SK-N-SH (cell line): Measurements from ENCODE around the gene NFIA. TPM values are rescaled to one million over a fixed set of nuclear protein-coding genes. Genes with fewer than 3 reads are reported as not detected.

Source experiments
- CTCF ChIA-PET: fragments of 300-600, 350-600 bp; formaldehyde crosslinking; extraction: SDS; loops from one replicate; lab custom pipeline; 2021; lab: Yijun Ruan, JAX
- POLR2A ChIA-PET: fragments of 350-600 bp; sonication (Branson Sonifier 250); formaldehyde crosslinking; extraction: SDS; loops from one replicate; lab custom pipeline; 2020; ENCODE audit warnings: antibody characterized with exemption, inconsistent platforms; lab: Yijun Ruan, JAX
- DNase-seq: peaks from one replicate; pipeline ENCODE4 v3.0.0; 2012
- H2AFZ ChIP-seq: fragments of 200-600 bp; sonication (generic); 2 replicates; pipeline ENCODE4 v1.8.1; 2016; ENCODE audit warnings: antibody characterized with exemption, mild to moderate bottlenecking, low read depth
- H3F3A ChIP-seq: fragments of 200-600 bp; sonication (generic); replicated peaks from 2 replicates; pipeline ENCODE3; 2016; ENCODE audit warnings: antibody characterized with exemption, mild to moderate bottlenecking; ENCODE audit not compliant: insufficient read depth
- H3K27ac ChIP-seq, 2 experiments: fragments of 200-500 bp in 1 of 2; fragments of 200-600 bp in 1 of 2; sonication (Bioruptor generic) in 1 of 2; sonication (generic), shearing (Covaris generic) in 1 of 2; 2 replicates each; pipeline versions ENCODE4 v1.5.1 to v1.6.1; 2014 to 2016; ENCODE audit warnings: low read depth in 2 of 2, inconsistent platforms in 1 of 2, low read length in 1 of 2, mild to moderate bottlenecking in 1 of 2, mixed read lengths in 1 of 2
- H3K27me3 ChIP-seq: fragments of 200-600 bp; sonication (generic), shearing (Covaris generic); 2 replicates; pipeline ENCODE4 v1.6.1; 2016; ENCODE audit warnings: mixed run types; ENCODE audit not compliant: insufficient read depth
- H3K36me3 ChIP-seq, 2 experiments: fragments of 200-500 bp in 1 of 2; fragments of 200-600 bp in 1 of 2; sonication (Bioruptor generic) in 1 of 2; sonication (generic) in 1 of 2; replicated peaks in 1 of 2; 2 replicates each; pipeline versions ENCODE3 to v1.5.1; 2014 to 2016; ENCODE audit warnings: low read length in 1 of 2, mild to moderate bottlenecking in 1 of 2; ENCODE audit not compliant: insufficient read depth in 2 of 2, control insufficient read depth in 1 of 2
- H3K4me1 ChIP-seq, 2 experiments: fragments of 200-500 bp in 1 of 2; fragments of 200-600 bp in 1 of 2; sonication (Bioruptor generic) in 1 of 2; sonication (generic), shearing (Covaris generic) in 1 of 2; 2 replicates each; pipeline versions ENCODE4 v1.5.1 to v1.6.1; 2014 to 2016; ENCODE audit warnings: low read depth in 1 of 2, low read length in 1 of 2, mixed run types in 1 of 2; ENCODE audit not compliant: insufficient read depth in 2 of 2, control insufficient read depth in 1 of 2
- H3K4me2 ChIP-seq: fragments of 200-600 bp; sonication (generic), shearing (Covaris generic); 2 replicates; pipeline ENCODE4 v1.6.1; 2017; ENCODE audit warnings: mixed run types
- H3K4me3 ChIP-seq, 2 experiments: fragments of 200-500 bp in 1 of 2; fragments of 200-600 bp in 1 of 2; sonication (Bioruptor generic) in 1 of 2; sonication (generic), shearing (Covaris generic) in 1 of 2; 2 replicates each; pipeline versions ENCODE4 v1.5.1 to v1.8.1; 2014 to 2016; ENCODE audit warnings: low read depth in 2 of 2, inconsistent platforms in 1 of 2, low read length in 1 of 2, mild to moderate bottlenecking in 1 of 2, mixed read lengths in 1 of 2, moderate library complexity in 1 of 2
- H3K79me2 ChIP-seq: fragments of 200-600 bp; sonication (generic); 2 replicates; pipeline ENCODE4 v1.8.1; 2017; ENCODE audit warnings: mild to moderate bottlenecking; ENCODE audit not compliant: insufficient read depth
- H3K9ac ChIP-seq: fragments of 200-600 bp; sonication (generic); 2 replicates; pipeline ENCODE4 v1.6.1; 2017; ENCODE audit warnings: mixed run types
- H3K9me2 ChIP-seq: fragments of 200-600 bp; sonication (generic); 2 replicates; pipeline ENCODE4 v1.6.1; 2017; ENCODE audit warnings: mixed run types
- H3K9me3 ChIP-seq: fragments of 200-600 bp; sonication (generic); 2 replicates; pipeline ENCODE4 v1.6.1; 2017; ENCODE audit warnings: mixed run types, mild to moderate bottlenecking, moderate library complexity
- H4K20me1 ChIP-seq: fragments of 200-600 bp; sonication (generic); 2 replicates; pipeline ENCODE4 v1.6.1; 2017; ENCODE audit warnings: mild to moderate bottlenecking, mixed run types; ENCODE audit not compliant: insufficient read depth
- CTCF ChIP-seq: fragments of 200-600 bp; sonication (generic); IDR thresholded peaks from 2 replicates; pipeline ENCODE4 v1.6.1; 2017; ENCODE audit warnings: antibody characterized with exemption, mild to moderate bottlenecking, moderate library complexity
- FOXJ3 ChIP-seq: sonication (generic); formaldehyde crosslinking; IDR thresholded peaks from 2 replicates; pipeline ENCODE4 v1.5.1; 2020; ENCODE audit warnings: mild to moderate bottlenecking, missing genetic modification reagents
- GABPA ChIP-seq: IDR thresholded peaks from 2 replicates; pipeline ENCODE4 v1.4.0; 2012; ENCODE audit warnings: low read depth, mild to moderate bottlenecking
- JUND ChIP-seq: IDR thresholded peaks from 2 replicates; pipeline ENCODE4 v1.4.0; 2012
- MAX ChIP-seq: IDR thresholded peaks from 2 replicates; pipeline ENCODE4 v1.4.0; 2012; ENCODE audit warnings: low read depth
- MXI1 ChIP-seq: IDR thresholded peaks from 2 replicates; pipeline ENCODE4 v1.6.1; 2012; ENCODE audit warnings: mild to moderate bottlenecking, low read depth, low read length, improper control_type of control experiment
- NFIC ChIP-seq: IDR thresholded peaks from 2 replicates; pipeline ENCODE4 v1.4.0; 2012; ENCODE audit warnings: borderline replicate concordance
- REST ChIP-seq: IDR thresholded peaks from 2 replicates; pipeline ENCODE4 v1.6.1; 2012; ENCODE audit warnings: mild to moderate bottlenecking, low read depth, low read length, moderate library complexity
- RFX5 ChIP-seq: IDR thresholded peaks from 2 replicates; pipeline ENCODE4 v1.6.1; 2012; ENCODE audit warnings: mild to moderate bottlenecking, improper control_type of control experiment, low read length
- RXRA ChIP-seq: IDR thresholded peaks from 2 replicates; pipeline ENCODE4 v1.4.0; 2012; ENCODE audit warnings: low read depth, mild to moderate bottlenecking, borderline replicate concordance
- TCF12 ChIP-seq: IDR thresholded peaks from 2 replicates; pipeline ENCODE4 v1.4.0; 2012
- TEAD4 ChIP-seq: IDR thresholded peaks from 2 replicates; pipeline ENCODE4 v1.4.0; 2012; ENCODE audit warnings: mild to moderate bottlenecking, borderline replicate concordance; ENCODE audit not compliant: insufficient read depth
- USF2 ChIP-seq: fragments of 150-350 bp; IDR thresholded peaks from 2 replicates; pipeline ENCODE4 v1.6.1; 2017; ENCODE audit warnings: antibody characterized with exemption, low read length, low read depth, borderline replicate concordance
- ZBTB33 ChIP-seq: IDR thresholded peaks from 2 replicates; pipeline ENCODE4 v1.4.0; 2012; ENCODE audit warnings: low read depth, borderline replicate concordance
- WGBS: methylation state at CpG from one replicate; pipeline ENCODE4 v1.1.6; 2017; ENCODE audit warnings: low lambda C conversion rate; 5-methylcytosine and 5-hydroxymethylcytosine counted together
- polyA plus RNA-seq, 3 experiments: library from polyadenylated mRNA; depleted of rRNA; stranded (reverse); fragments of >200 nt; gene quantifications; 2 replicates each; pipeline ENCODE4 v1.2.3, GENCODE V29; 2012
- TF ChIP-seq, protein P1 (sequence below): IDR thresholded peaks from 2 replicates; pipeline ENCODE4; 2012

Gene NFIA
- polyA plus RNA-seq, 1 of the 3 experiments (the other 2 are of a cell fraction): 3.3 TPM

DNA sequence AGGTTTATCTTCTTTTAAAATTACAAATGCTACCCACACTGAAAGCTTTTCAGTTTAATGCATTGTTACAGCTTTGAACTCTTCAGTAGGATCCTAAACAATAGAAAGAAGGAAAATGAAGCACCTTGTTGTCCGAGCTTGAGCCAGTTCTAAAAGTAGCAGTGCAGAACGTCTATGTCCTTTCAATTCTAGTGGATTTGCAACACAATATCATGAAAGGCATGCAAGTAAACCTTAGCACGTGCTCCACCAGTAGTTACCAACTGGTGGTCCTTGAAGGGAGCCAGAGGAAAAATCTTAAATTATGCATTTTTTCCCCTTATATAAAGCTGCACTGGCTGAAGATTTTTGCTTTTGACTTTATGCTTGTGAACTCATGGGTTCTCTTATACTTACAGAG lies 208.2 kb downstream of the NFIA start:
- Histone ChIP-seq H3F3A (no peaks in the 10 kb centered on the region), H4K20me1 (no peaks in the 10 kb centered on the region), H3K4me2 (no peak overlapping the region), H3K36me3 (no peaks in the 10 kb centered on the region), H3K27ac (no peak overlapping the region), H3K4me3 (no peak overlapping the region), H3K27me3 (no peaks in the 10 kb centered on the region), H3K79me2 (no peaks in the 10 kb centered on the region), H2AFZ (no peak overlapping the region), H3K4me1 (0 out of 4 replicates have a peak, but pooled peaks cover 0 to 3% of the 10 kb centered on the region in 2 experiments), H3K9ac (no peak overlapping the region), H3K9me2 (no peaks in the 10 kb centered on the region), H3K9me3 (no peaks in the 10 kb centered on the region)
- ChIA-PET CTCF (no interaction called here), POLR2A (no interaction called here)
- no peak for DNase-seq
- TF ChIP-seq JUND: no peak
- 83% methylated on average over 3 of the region's 3 CpGs for WGBS

- Histone ChIP-seq H3K9me2 (no peaks in the 10 kb centered on the region), H2AFZ (no peak overlapping the region), H4K20me1 (no peaks in the 10 kb centered on the region), H3F3A (no peaks in the 10 kb centered on the region), H3K27me3 (no peaks in the 10 kb centered on the region), H3K36me3 (no peaks in the 10 kb centered on the region), H3K4me2 (no peak overlapping the region), H3K4me1 (no peaks in the 10 kb centered on the region), H3K4me3 (no peak overlapping the region), H3K9me3 (no peaks in the 10 kb centered on the region), H3K9ac (no peak overlapping the region), H3K27ac (no peak overlapping the region), H3K79me2 (no peaks in the 10 kb centered on the region)
- DNase-seq: no peak
- ChIA-PET POLR2A (no interaction called here), CTCF (no interaction called here)
- 88% methylated on average over 2 of the region's 2 CpGs for WGBS
- TF ChIP-seq RXRA: no peak
- TF ChIP-seq GABPA: no peak
- TF ChIP-seq USF2: no peak
- no peak for TF ChIP-seq FOXJ3 (CRISPR knock-in tag)
- TF ChIP-seq, protein P1, sequence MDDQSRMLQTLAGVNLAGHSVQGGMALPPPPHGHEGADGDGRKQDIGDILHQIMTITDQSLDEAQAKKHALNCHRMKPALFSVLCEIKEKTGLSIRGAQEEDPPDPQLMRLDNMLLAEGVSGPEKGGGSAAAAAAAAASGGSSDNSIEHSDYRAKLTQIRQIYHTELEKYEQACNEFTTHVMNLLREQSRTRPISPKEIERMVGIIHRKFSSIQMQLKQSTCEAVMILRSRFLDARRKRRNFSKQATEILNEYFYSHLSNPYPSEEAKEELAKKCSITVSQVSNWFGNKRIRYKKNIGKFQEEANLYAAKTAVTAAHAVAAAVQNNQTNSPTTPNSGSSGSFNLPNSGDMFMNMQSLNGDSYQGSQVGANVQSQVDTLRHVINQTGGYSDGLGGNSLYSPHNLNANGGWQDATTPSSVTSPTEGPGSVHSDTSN: no peak
- no peak for TF ChIP-seq TCF12
- no peak for TF ChIP-seq ZBTB33
- TF ChIP-seq MXI1: no peak
- no peak for TF ChIP-seq RFX5
- no peak for TF ChIP-seq REST
- TF ChIP-seq CTCF: no peak
- TF ChIP-seq TEAD4: no peak
- TF ChIP-seq MAX: no peak
- no peak for TF ChIP-seq NFIC
- TF ChIP-seq, all 33 proteins: peak for 0
Observed at GRCh38 chr1:61293197-61293596, 210.8 kb downstream of the NFIA start.
